HL-60 (cell line): Measurements from ENCODE around the gene MPV17L2.

Experiments
- DNase-seq, 2 experiments: peaks; one replicate each; pipeline ENCODE4 v3.0.0-alpha.2; 2010 to 2020; ENCODE audit warnings: low read depth in 1 of 2, low spot score in 1 of 2
- H3K27ac ChIP-seq: fragments of 250-450 bp; sonication (Bioruptor Pico); replicated peaks from 2 replicates; pipeline ENCODE4 v1.5.1; 2020; ENCODE audit warnings: mild to moderate bottlenecking, moderate library complexity
- H3K27me3 ChIP-seq: fragments of 250-450 bp; sonication (Bioruptor Pico); 2 replicates; pipeline ENCODE4 v1.5.1; 2021; ENCODE audit warnings: mild to moderate bottlenecking, moderate library complexity; ENCODE audit not compliant: insufficient read depth, poor library complexity, severe bottlenecking
- H3K4me3 ChIP-seq: replicated peaks from 2 replicates; pipeline ENCODE4 v1.5.1; 2011; ENCODE audit warnings: mild to moderate bottlenecking, control low read depth, low read length; ENCODE audit not compliant: insufficient read depth
- CTCF ChIP-seq: IDR thresholded peaks from one replicate; pipeline ENCODE4 v1.5.1; 2011; ENCODE audit warnings: low read length, control low read depth, inconsistent platforms; ENCODE audit not compliant: insufficient read depth
- GABPA ChIP-seq: IDR thresholded peaks from 2 replicates; pipeline ENCODE4 v1.6.1; 2012; ENCODE audit warnings: low read depth
- POLR2AphosphoS5 ChIP-seq: IDR thresholded peaks from 2 replicates; pipeline ENCODE4 v1.6.1; 2012; ENCODE audit warnings: low read depth
- SPI1 ChIP-seq: IDR thresholded peaks from 2 replicates; pipeline ENCODE4 v1.6.1; 2012; ENCODE audit warnings: low read depth, mild to moderate bottlenecking, borderline replicate concordance
- TF ChIP-seq, protein P1 (sequence below): IDR thresholded peaks from 2 replicates; pipeline ENCODE4 v1.6.1; 2012; ENCODE audit warnings: low read depth; ENCODE audit not compliant: insufficient replicate concordance

MPV17L2 gene

GRCh38 chr19:18168673-18169381 lies 24.2 kb upstream of the MPV17L2 start:
- H3K27ac ChIP-seq = no peak overlapping the region
- no peak overlapping the region for H3K4me3 ChIP-seq
- no peaks in the 10 kb centered on the region for H3K27me3 ChIP-seq
- no peak for DNase-seq
- TF ChIP-seq POLR2AphosphoS5 (no peak), GABPA (no peak), SPI1 (no peak)
- TF ChIP-seq, protein P1, sequence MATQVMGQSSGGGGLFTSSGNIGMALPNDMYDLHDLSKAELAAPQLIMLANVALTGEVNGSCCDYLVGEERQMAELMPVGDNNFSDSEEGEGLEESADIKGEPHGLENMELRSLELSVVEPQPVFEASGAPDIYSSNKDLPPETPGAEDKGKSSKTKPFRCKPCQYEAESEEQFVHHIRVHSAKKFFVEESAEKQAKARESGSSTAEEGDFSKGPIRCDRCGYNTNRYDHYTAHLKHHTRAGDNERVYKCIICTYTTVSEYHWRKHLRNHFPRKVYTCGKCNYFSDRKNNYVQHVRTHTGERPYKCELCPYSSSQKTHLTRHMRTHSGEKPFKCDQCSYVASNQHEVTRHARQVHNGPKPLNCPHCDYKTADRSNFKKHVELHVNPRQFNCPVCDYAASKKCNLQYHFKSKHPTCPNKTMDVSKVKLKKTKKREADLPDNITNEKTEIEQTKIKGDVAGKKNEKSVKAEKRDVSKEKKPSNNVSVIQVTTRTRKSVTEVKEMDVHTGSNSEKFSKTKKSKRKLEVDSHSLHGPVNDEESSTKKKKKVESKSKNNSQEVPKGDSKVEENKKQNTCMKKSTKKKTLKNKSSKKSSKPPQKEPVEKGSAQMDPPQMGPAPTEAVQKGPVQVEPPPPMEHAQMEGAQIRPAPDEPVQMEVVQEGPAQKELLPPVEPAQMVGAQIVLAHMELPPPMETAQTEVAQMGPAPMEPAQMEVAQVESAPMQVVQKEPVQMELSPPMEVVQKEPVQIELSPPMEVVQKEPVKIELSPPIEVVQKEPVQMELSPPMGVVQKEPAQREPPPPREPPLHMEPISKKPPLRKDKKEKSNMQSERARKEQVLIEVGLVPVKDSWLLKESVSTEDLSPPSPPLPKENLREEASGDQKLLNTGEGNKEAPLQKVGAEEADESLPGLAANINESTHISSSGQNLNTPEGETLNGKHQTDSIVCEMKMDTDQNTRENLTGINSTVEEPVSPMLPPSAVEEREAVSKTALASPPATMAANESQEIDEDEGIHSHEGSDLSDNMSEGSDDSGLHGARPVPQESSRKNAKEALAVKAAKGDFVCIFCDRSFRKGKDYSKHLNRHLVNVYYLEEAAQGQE = no peak

- H3K27ac ChIP-seq = peak overlapping the region; percentile 27
- H3K4me3 ChIP-seq = no peak overlapping the region
- no peaks in the 10 kb centered on the region for H3K27me3 ChIP-seq
- TF ChIP-seq POLR2AphosphoS5 (no peak), SPI1 (no peak), CTCF (no peak), GABPA (no peak)
- TF ChIP-seq, protein P1 = no peak
- DNase-seq = peak in 1 of 2 experiments; percentile 64
Observed at GRCh38 chr19:18170714-18171255, 22.2 kb upstream of the MPV17L2 start.

GRCh38 chr19:18171605-18172327 lies 21.3 kb upstream of the MPV17L2 start:
- H3K27me3 ChIP-seq = no peaks in the 10 kb centered on the region

More at GRCh38 chr19:18171605-18172327, 21.3 kb upstream of the MPV17L2 start:
- Histone ChIP-seq H3K4me3 (no peak overlapping the region), H3K27ac (peak overlapping the region; percentile 89)
- no peak for TF ChIP-seq CTCF
- no peak for TF ChIP-seq GABPA
- TF ChIP-seq SPI1 = no peak
- no peak for TF ChIP-seq POLR2AphosphoS5
- TF ChIP-seq, protein P1 = no peak
- DNase-seq = no peak
